HEK293 (cell line): ENCODE measurements around the gene SYT2.
"Not testable (repeated sequence)": the region's sequence is repeated elsewhere in the genome, so short reads cannot be mapped to it uniquely, and the experiment has no call there.

ENCODE experiments used
- CTCF ChIA-PET: fragments of 350-600 bp; formaldehyde crosslinking; extraction: SDS; loops from one replicate; lab custom pipeline; 2021; ENCODE audit warnings: antibody characterized with exemption; lab: Yijun Ruan, JAX
- POLR2A ChIA-PET: fragments of 300-600 bp; formaldehyde crosslinking; extraction: SDS; loops from one replicate; lab custom pipeline; 2020; ENCODE audit warnings: antibody characterized with exemption, inconsistent platforms; lab: Yijun Ruan, JAX
- H3K27ac ChIP-seq: fragments of 200-500 bp; sonication (Bioruptor generic); 2 replicates; pipeline ENCODE4 v1.5.1; 2014; ENCODE audit warnings: low read depth, low read length, control low read depth, inconsistent platforms; ENCODE audit errors: extremely low read depth
- H3K36me3 ChIP-seq, 2 experiments: fragments of 200-500 bp in 1 of 2; sonication (Bioruptor generic) in 1 of 2; 1 replicate in 1 of 2; 2 replicates in 1 of 2; pipeline ENCODE4 v1.5.1; 2014 to 2017; ENCODE audit warnings: inconsistent platforms in 2 of 2, low read length in 2 of 2; ENCODE audit not compliant: control insufficient read depth in 2 of 2, insufficient read depth in 1 of 2
- H3K4me1 ChIP-seq: fragments of 200-500 bp; sonication (Bioruptor generic); 2 replicates; pipeline ENCODE4 v1.5.1; 2014; ENCODE audit warnings: mild to moderate bottlenecking, low read length, inconsistent platforms; ENCODE audit not compliant: control insufficient read depth, insufficient read depth
- H3K4me3 ChIP-seq: 2 replicates; pipeline ENCODE4 v1.5.1; 2011; ENCODE audit warnings: low read depth, mild to moderate bottlenecking, control low read depth, low read length, moderate library complexity
- H3K9me3 ChIP-seq: fragments of 200-500 bp; sonication (Bioruptor generic); 2 replicates; pipeline ENCODE4 v1.5.1; 2014; ENCODE audit warnings: low read depth, low read length, inconsistent platforms; ENCODE audit not compliant: control insufficient read depth, insufficient read depth
- AEBP2 ChIP-seq: fragments of 450-650 bp; formaldehyde crosslinking; IDR thresholded peaks from 2 replicates; pipeline ENCODE4 v1.5.1; 2016; ENCODE audit warnings: missing biosample characterization, missing genetic modification characterization, borderline replicate concordance
- BCL11A ChIP-seq: fragments of 450-650 bp; formaldehyde crosslinking; IDR thresholded peaks from 2 replicates; pipeline ENCODE4 v1.5.1; 2016; ENCODE audit warnings: low read depth, missing biosample characterization, missing genetic modification characterization
- BCL11B ChIP-seq: fragments of 450-650 bp; formaldehyde crosslinking; IDR thresholded peaks from 2 replicates; pipeline ENCODE4 v1.5.1; 2016; ENCODE audit warnings: low read depth, missing biosample characterization, missing genetic modification characterization
- EGR2 ChIP-seq: fragments of 450-650 bp; formaldehyde crosslinking; IDR thresholded peaks from 2 replicates; pipeline ENCODE4 v1.5.1; 2016; ENCODE audit warnings: low read depth, missing biosample characterization, missing genetic modification characterization
- GLIS1 ChIP-seq: fragments of 450-650 bp; formaldehyde crosslinking; IDR thresholded peaks from 2 replicates; pipeline ENCODE4 v1.5.1; 2016; ENCODE audit warnings: missing biosample characterization, missing genetic modification characterization
- GLIS2 ChIP-seq: fragments of 450-650 bp; formaldehyde crosslinking; IDR thresholded peaks from 2 replicates; pipeline ENCODE4 v1.5.1; 2016; ENCODE audit warnings: missing biosample characterization, missing genetic modification characterization
- SP3 ChIP-seq: fragments of 450-650 bp; formaldehyde crosslinking; IDR thresholded peaks from 2 replicates; pipeline ENCODE4 v1.5.1; 2016; ENCODE audit warnings: missing biosample characterization, missing genetic modification characterization
- ZBTB10 ChIP-seq: fragments of 450-650 bp; formaldehyde crosslinking; IDR thresholded peaks from 2 replicates; pipeline ENCODE4 v1.5.1; 2016; ENCODE audit warnings: missing biosample characterization, missing genetic modification characterization
- ZFHX2 ChIP-seq: fragments of 450-650 bp; formaldehyde crosslinking; conservative IDR thresholded peaks from 2 replicates; pipeline ENCODE4 v1.5.1; 2016; ENCODE audit warnings: missing biosample characterization, missing genetic modification characterization
- ZIC2 ChIP-seq: fragments of 450-650 bp; formaldehyde crosslinking; IDR thresholded peaks from 2 replicates; pipeline ENCODE4 v1.5.1; 2016; ENCODE audit warnings: missing biosample characterization, missing genetic modification characterization
- ZNF155 ChIP-seq: fragments of 450-650 bp; formaldehyde crosslinking; IDR thresholded peaks from 2 replicates; pipeline ENCODE4 v1.5.1; 2016; ENCODE audit warnings: missing biosample characterization, missing genetic modification characterization
- ZNF211 ChIP-seq: fragments of 450-650 bp; formaldehyde crosslinking; IDR thresholded peaks from 2 replicates; pipeline ENCODE4 v1.5.1; 2016; ENCODE audit warnings: low read depth, missing biosample characterization, missing genetic modification characterization
- ZNF544 ChIP-seq: fragments of 450-650 bp; formaldehyde crosslinking; IDR thresholded peaks from 2 replicates; pipeline ENCODE4 v1.5.0; 2017; ENCODE audit warnings: missing biosample characterization, missing genetic modification characterization
- ZNF623 ChIP-seq: fragments of 450-650 bp; formaldehyde crosslinking; IDR thresholded peaks from 2 replicates; pipeline ENCODE4 v1.5.1; 2016; ENCODE audit warnings: missing biosample characterization, missing genetic modification characterization
- ZNF629 ChIP-seq: fragments of 450-650 bp; formaldehyde crosslinking; IDR thresholded peaks from 2 replicates; pipeline ENCODE4 v1.5.1; 2017; ENCODE audit warnings: missing biosample characterization, missing genetic modification characterization
- ZSCAN4 ChIP-seq: fragments of 450-650 bp; formaldehyde crosslinking; IDR thresholded peaks from 2 replicates; pipeline ENCODE4 v1.5.1; 2017; ENCODE audit warnings: missing biosample characterization, missing genetic modification characterization
- TF ChIP-seq, protein P1 (sequence below): fragments of 450-650 bp; formaldehyde crosslinking; IDR thresholded peaks from 2 replicates; pipeline ENCODE4 v1.5.1; 2017; ENCODE audit warnings: missing biosample characterization, mild to moderate bottlenecking, missing genetic modification characterization, moderate library complexity
- TF ChIP-seq, protein P2 (sequence below): fragments of 450-650 bp; formaldehyde crosslinking; IDR thresholded peaks from 2 replicates; pipeline ENCODE4 v1.5.1; 2017; ENCODE audit warnings: missing biosample characterization, missing genetic modification characterization
- TF ChIP-seq, protein P3 (sequence below): fragments of 450-650 bp; formaldehyde crosslinking; IDR thresholded peaks from 2 replicates; pipeline ENCODE4 v1.5.1; 2016; ENCODE audit warnings: missing biosample characterization, missing genetic modification characterization

Gene SYT2

GRCh38 chr1:202623476-202623875, 86.8 kb downstream of the SYT2 start:
- H3K36me3 ChIP-seq, H3K9me3 ChIP-seq, H3K27ac ChIP-seq, H3K4me3 ChIP-seq, POLR2A ChIA-PET, H3K4me1 ChIP-seq: not testable (repeated sequence)
- TF ChIP-seq EGR2 (peak; percentile 59; the same call in 1 of the 2 replicates), GLIS2 (tag by site-specific recombination) (peak; percentile 21; the same call in 1 of the 2 replicates), GLIS1 (tag by site-specific recombination) (peak; percentile 36; the same call in 1 of the 2 replicates), ZFHX2 (tag by site-specific recombination) (0 out of 2 replicates have a peak, but pooled peaks have one; percentile 10), ZIC2 (tag by site-specific recombination) (0 out of 2 replicates have a peak, but pooled peaks have one; percentile 10)
- CTCF ChIA-PET: interaction anchor here (0.7 kb wide), 1 partner anchor 511 kb away, joined by 3 read pairs; no protein-coding TSS in a partner anchor

DNA sequence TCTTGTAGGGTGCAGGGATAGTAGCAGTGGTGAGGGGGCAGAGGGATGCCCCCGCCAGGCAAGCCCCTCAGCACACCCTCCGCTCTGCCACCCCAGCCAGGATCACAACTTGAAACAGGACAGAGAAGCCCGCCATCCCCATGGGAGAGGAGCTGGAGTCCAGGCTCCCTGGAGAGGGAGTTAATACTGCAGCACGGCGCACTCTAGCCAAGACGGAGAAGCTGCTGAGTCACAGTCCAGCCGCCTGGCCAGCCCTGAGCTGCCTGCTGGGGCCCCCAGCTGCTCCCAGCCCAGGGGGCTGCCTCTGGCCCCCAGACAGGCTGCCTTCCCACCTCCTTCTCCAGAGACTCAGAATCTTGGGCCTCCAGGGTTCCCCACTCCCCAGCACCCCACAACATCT, 87.2 kb downstream of the SYT2 start:
- Histone ChIP-seq H3K36me3 (no peaks in the 10 kb centered on the region), H3K9me3 (no peaks in the 10 kb centered on the region), H3K4me3 (no peak overlapping the region), H3K27ac (no peak overlapping the region), H3K4me1 (no peaks in the 10 kb centered on the region; the same call in 1 of the 2 replicates)
- POLR2A ChIA-PET: no interaction called here
- CTCF ChIA-PET: interaction anchor here (0.7 kb wide), 1 partner anchor 511 kb away, joined by 3 read pairs; no protein-coding TSS in a partner anchor
- TF ChIP-seq ZIC2 (tag by site-specific recombination) (peak; percentile 81), GLIS2 (tag by site-specific recombination) (0 out of 2 replicates have a peak, but pooled peaks have one; percentile 20), ZNF623 (no peak), BCL11A (no peak), AEBP2 (tag by site-specific recombination) (no peak), SP3 (tag by site-specific recombination) (no peak)

- TF ChIP-seq ZSCAN4 (tag by site-specific recombination) (no peak), ZNF211 (tag by site-specific recombination) (no peak), BCL11B (no peak), EGR2 (no peak), BCL11A (no peak), ZNF629 (no peak), ZNF155 (tag by site-specific recombination) (no peak), ZBTB10 (no peak), ZNF544 (tag by site-specific recombination) (no peak)
- TF ChIP-seq, protein P1, sequence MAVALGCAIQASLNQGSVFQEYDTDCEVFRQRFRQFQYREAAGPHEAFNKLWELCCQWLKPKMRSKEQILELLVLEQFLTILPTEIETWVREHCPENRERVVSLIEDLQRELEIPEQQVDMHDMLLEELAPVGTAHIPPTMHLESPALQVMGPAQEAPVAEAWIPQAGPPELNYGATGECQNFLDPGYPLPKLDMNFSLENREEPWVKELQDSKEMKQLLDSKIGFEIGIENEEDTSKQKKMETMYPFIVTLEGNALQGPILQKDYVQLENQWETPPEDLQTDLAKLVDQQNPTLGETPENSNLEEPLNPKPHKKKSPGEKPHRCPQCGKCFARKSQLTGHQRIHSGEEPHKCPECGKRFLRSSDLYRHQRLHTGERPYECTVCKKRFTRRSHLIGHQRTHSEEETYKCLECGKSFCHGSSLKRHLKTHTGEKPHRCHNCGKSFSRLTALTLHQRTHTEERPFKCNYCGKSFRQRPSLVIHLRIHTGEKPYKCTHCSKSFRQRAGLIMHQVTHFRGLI (tag by site-specific recombination): no peak
- TF ChIP-seq, protein P2, sequence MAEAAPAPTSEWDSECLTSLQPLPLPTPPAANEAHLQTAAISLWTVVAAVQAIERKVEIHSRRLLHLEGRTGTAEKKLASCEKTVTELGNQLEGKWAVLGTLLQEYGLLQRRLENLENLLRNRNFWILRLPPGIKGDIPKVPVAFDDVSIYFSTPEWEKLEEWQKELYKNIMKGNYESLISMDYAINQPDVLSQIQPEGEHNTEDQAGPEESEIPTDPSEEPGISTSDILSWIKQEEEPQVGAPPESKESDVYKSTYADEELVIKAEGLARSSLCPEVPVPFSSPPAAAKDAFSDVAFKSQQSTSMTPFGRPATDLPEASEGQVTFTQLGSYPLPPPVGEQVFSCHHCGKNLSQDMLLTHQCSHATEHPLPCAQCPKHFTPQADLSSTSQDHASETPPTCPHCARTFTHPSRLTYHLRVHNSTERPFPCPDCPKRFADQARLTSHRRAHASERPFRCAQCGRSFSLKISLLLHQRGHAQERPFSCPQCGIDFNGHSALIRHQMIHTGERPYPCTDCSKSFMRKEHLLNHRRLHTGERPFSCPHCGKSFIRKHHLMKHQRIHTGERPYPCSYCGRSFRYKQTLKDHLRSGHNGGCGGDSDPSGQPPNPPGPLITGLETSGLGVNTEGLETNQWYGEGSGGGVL (tag by site-specific recombination): no peak
- TF ChIP-seq, protein P3, sequence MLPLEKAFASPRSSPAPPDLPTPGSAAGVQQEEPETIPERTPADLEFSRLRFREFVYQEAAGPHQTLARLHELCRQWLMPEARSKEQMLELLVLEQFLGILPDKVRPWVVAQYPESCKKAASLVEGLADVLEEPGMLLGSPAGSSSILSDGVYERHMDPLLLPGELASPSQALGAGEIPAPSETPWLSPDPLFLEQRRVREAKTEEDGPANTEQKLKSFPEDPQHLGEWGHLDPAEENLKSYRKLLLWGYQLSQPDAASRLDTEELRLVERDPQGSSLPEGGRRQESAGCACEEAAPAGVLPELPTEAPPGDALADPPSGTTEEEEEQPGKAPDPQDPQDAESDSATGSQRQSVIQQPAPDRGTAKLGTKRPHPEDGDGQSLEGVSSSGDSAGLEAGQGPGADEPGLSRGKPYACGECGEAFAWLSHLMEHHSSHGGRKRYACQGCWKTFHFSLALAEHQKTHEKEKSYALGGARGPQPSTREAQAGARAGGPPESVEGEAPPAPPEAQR: no peak
- TF ChIP-seq, all 188 proteins: peak for 0
- CTCF ChIA-PET: interaction anchor here (0.6 to 1.1 kb wide), 2 partner anchors 35 to 92 kb away, joined by 3 read pairs; no protein-coding TSS in a partner anchor
- Histone ChIP-seq H3K4me3 (no peak overlapping the region), H3K36me3 (no peaks in the 10 kb centered on the region), H3K4me1 (no peaks in the 10 kb centered on the region; the same call in 1 of the 2 replicates), H3K9me3 (no peaks in the 10 kb centered on the region), H3K27ac (no peak overlapping the region)
- POLR2A ChIA-PET: no interaction called here
These were observed 87.9 kb downstream of the SYT2 start for GRCh38 chr1:202622388-202622787.
